SHP77 (cell line): ENCODE results near the gene ZNF23.
A peak's percentile ranks its signal among the peaks of the same experiment; 100 is the strongest.

Experiments
- DNase-seq, 2 experiments: peaks; one replicate each; lab custom pipeline; 2025; lab: John Stamatoyannopoulos, UW

ZNF23 gene

GRCh38 chr16:71467810-71468209 lies 5.8 kb upstream of the ZNF23 start:
- DNase-seq: no peak

GRCh38 chr16:71464231-71464630 lies 2.2 kb upstream of the ZNF23 start:
- DNase-seq: no peak

GRCh38 chr16:71460941-71461340 lies 1.1 kb downstream of the ZNF23 start:
- DNase-seq: no peak

GRCh38 chr16:71460236-71460635 lies 1.8 kb downstream of the ZNF23 start:
- no peak for DNase-seq

GRCh38 chr16:71459510-71459909 lies 2.5 kb downstream of the ZNF23 start:
- DNase-seq: no peak

- no peak for DNase-seq
These were observed 5.2 kb downstream of the ZNF23 start for GRCh38 chr16:71456801-71457200.

GRCh38 chr16:71453036-71453435 lies 9.0 kb downstream of the ZNF23 start:
- DNase-seq: no peak

GRCh38 chr16:71449020-71449419 lies 13.0 kb downstream of the ZNF23 start:
- no peak for DNase-seq

GRCh38 chr16:71448274-71448866 lies 13.7 kb downstream of the ZNF23 start:
- DNase-seq: no peak

GRCh38 chr16:71443714-71444113 lies 18.3 kb downstream of the ZNF23 start:
- DNase-seq: no peak

GRCh38 chr16:71442051-71442440 lies 20.0 kb downstream of the ZNF23 start, which contains the start of gene TLE7:
Gene TLE7 (minus strand): TSS chr16:71442054. CDS start chr16:71433324, 8,730 bp downstream.
- no peak for DNase-seq

- DNase-seq: no peak
These were observed 20.5 kb downstream of the ZNF23 start for GRCh38 chr16:71441348-71442050.

GRCh38 chr16:71440669-71441347 lies 21.2 kb downstream of the ZNF23 start:
- DNase-seq: peak in 1 of 2 experiments; percentile 13

- DNase-seq: no peak
These were observed 22.5 kb downstream of the ZNF23 start for GRCh38 chr16:71439523-71439922.

GRCh38 chr16:71436473-71436872 lies 25.6 kb downstream of the ZNF23 start:
- no peak for DNase-seq

GRCh38 chr16:71432906-71433305 lies 29.1 kb downstream of the ZNF23 start:
- DNase-seq: no peak

- no peak for DNase-seq
These were observed 30.1 kb downstream of the ZNF23 start for GRCh38 chr16:71431991-71432390.

GRCh38 chr16:71431176-71431575 lies 30.9 kb downstream of the ZNF23 start:
- no peak for DNase-seq

- DNase-seq: no peak
These were observed 31.3 kb downstream of the ZNF23 start for GRCh38 chr16:71430744-71431143.

GRCh38 chr16:71429581-71429980 lies 32.5 kb downstream of the ZNF23 start:
- no peak for DNase-seq

- DNase-seq: no peak
These were observed 33.2 kb downstream of the ZNF23 start for GRCh38 chr16:71428883-71429282.

GRCh38 chr16:71428385-71428784 lies 33.7 kb downstream of the ZNF23 start:
- no peak for DNase-seq
